Breast epithelium (tissue), 3 donors: ENCODE results near the gene UBAP1.

ENCODE experiments used
- CTCF ChIP-seq, 3 donors: fragments of 450-650 bp; IDR thresholded peaks; one replicate each; pipeline ENCODE4 v1.5.1; 2016 to 2017; ENCODE audit warnings: antibody characterized with exemption in 3 of 3, mild to moderate bottlenecking in 3 of 3, moderate library complexity in 3 of 3
- POLR2A ChIP-seq: fragments of 450-650 bp; IDR thresholded peaks from one replicate; pipeline ENCODE4 v1.6.1; 2016; ENCODE audit warnings: antibody characterized with exemption, mild to moderate bottlenecking, moderate library complexity

GRCh38 chr9:34242830-34243229, 64.0 kb downstream of the UBAP1 start:
- TF ChIP-seq CTCF (IDR thresholded peaks at IDR 0.05) (no peak), POLR2A (no peak)
